Measurements from ENCODE around the gene NAP1L5.

DNA sequence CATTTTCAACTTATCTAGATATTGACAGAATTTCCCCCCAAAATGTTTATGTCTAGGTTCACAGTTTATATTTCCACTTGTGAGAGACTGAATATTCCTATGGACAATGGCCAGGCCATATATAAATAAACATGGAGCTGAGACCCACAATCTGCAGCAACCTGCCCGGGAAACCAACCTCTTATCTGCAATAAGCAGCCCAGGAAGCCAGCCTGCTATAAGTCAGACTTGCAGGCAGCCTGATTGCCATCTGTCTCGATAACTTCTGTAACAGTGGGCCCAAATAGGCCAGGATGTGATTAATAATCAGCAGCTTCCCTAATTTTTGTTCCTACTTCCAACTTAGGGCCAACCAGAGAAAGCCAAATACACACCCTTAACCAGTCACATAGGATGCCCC lies 5.2 kb upstream of the NAP1L5 start:
- TF ChIP-seq, protein P1, sequence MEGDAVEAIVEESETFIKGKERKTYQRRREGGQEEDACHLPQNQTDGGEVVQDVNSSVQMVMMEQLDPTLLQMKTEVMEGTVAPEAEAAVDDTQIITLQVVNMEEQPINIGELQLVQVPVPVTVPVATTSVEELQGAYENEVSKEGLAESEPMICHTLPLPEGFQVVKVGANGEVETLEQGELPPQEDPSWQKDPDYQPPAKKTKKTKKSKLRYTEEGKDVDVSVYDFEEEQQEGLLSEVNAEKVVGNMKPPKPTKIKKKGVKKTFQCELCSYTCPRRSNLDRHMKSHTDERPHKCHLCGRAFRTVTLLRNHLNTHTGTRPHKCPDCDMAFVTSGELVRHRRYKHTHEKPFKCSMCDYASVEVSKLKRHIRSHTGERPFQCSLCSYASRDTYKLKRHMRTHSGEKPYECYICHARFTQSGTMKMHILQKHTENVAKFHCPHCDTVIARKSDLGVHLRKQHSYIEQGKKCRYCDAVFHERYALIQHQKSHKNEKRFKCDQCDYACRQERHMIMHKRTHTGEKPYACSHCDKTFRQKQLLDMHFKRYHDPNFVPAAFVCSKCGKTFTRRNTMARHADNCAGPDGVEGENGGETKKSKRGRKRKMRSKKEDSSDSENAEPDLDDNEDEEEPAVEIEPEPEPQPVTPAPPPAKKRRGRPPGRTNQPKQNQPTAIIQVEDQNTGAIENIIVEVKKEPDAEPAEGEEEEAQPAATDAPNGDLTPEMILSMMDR (IDR thresholded peaks at IDR 0.05): no peak
- TF ChIP-seq POLR2AphosphoS5 (IDR thresholded peaks at IDR 0.05) (no peak), POLR2A (IDR thresholded peaks at IDR 0.05) (no peak)

Measured in stomach (tissue), 4 donors.